Measurements from ENCODE around the gene SIGLEC5. TPM values are rescaled to one million over a fixed set of nuclear protein-coding genes. Genes with fewer than 3 reads are reported as not detected.

SIGLEC5 gene
- total and polyA plus RNA-seq, 2 of the 13 experiments (the other 11 are each of a cell fraction or from before 2014, with no cell fraction given) = not detected

DNA sequence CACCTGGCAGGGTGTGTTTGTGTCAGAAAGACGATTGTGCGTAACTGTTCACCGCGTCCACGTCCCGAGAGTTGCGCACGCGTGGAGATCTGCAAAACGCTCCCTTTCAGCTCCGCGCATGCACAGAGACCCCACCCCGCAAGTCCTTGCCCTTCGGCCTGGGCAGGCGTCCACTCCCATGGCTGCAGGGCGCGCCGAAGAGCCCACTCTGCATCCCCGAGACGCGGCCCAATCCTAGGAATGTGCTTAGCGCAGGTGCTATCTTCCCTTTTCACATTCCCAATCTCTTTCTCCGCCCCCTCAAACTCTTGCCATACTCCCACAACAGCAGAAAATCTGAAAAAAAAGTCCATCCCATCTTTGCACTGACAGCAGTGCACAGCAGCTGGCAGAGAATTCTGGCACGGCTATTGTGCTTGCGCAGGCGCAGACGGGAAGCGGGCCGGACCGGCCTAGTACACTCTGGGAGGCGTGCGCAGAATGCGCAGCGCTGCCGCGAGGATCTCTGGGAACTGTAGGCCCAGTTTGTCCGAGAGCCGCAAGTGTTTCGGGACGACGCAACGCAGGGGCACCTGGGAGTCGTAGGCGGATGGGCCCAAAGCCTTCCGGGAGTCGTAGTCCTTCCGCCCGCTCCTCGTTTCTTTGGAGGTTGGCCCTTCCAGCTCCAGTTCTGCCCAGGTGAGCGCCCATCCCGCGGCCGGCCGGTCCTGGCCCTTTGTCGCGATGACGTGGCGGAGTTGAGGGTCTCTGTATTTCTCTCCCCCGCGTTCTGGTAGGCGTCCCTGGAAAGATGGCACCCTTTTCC lies 36.0 kb downstream of the SIGLEC5 start (continued):
- TF ChIP-seq, protein P1, sequence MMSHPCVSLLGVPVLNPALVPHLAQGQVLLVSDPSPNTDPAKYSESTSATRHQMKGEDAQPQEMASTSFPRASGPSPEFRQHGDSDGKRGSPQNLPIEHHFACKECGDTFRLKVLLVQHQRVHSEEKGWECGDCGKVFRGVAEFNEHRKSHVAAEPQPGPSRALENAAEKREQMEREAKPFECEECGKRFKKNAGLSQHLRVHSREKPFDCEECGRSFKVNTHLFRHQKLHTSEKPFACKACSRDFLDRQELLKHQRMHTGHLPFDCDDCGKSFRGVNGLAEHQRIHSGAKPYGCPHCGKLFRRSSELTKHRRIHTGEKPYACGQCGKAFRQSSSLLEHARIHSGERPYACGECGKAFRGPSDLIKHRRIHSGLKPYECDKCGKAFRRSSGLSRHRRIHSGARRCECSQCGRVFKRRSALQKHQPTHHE (CRISPR knock-in tag; IDR thresholded peaks at IDR 0.05; ENCODE audit: borderline replicate concordance) = no peak
- TF ChIP-seq ZNF703 (CRISPR knock-in tag; IDR thresholded peaks at IDR 0.05; ENCODE audit: borderline replicate concordance) = no peak
- TF ChIP-seq NR2F1 (CRISPR knock-in tag; IDR thresholded peaks at IDR 0.05) = no peak
- TF ChIP-seq, protein P2, sequence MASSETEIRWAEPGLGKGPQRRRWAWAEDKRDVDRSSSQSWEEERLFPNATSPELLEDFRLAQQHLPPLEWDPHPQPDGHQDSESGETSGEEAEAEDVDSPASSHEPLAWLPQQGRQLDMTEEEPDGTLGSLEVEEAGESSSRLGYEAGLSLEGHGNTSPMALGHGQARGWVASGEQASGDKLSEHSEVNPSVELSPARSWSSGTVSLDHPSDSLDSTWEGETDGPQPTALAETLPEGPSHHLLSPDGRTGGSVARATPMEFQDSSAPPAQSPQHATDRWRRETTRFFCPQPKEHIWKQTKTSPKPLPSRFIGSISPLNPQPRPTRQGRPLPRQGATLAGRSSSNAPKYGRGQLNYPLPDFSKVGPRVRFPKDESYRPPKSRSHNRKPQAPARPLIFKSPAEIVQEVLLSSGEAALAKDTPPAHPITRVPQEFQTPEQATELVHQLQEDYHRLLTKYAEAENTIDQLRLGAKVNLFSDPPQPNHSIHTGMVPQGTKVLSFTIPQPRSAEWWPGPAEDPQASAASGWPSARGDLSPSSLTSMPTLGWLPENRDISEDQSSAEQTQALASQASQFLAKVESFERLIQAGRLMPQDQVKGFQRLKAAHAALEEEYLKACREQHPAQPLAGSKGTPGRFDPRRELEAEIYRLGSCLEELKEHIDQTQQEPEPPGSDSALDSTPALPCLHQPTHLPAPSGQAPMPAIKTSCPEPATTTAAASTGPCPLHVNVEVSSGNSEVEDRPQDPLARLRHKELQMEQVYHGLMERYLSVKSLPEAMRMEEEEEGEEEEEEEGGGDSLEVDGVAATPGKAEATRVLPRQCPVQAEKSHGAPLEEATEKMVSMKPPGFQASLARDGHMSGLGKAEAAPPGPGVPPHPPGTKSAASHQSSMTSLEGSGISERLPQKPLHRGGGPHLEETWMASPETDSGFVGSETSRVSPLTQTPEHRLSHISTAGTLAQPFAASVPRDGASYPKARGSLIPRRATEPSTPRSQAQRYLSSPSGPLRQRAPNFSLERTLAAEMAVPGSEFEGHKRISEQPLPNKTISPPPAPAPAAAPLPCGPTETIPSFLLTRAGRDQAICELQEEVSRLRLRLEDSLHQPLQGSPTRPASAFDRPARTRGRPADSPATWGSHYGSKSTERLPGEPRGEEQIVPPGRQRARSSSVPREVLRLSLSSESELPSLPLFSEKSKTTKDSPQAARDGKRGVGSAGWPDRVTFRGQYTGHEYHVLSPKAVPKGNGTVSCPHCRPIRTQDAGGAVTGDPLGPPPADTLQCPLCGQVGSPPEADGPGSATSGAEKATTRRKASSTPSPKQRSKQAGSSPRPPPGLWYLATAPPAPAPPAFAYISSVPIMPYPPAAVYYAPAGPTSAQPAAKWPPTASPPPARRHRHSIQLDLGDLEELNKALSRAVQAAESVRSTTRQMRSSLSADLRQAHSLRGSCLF (CRISPR knock-in tag; IDR thresholded peaks at IDR 0.05; ENCODE audit: borderline replicate concordance) = no peak
- TF ChIP-seq GZF1 (CRISPR knock-in tag; IDR thresholded peaks at IDR 0.05) = no peak
- TF ChIP-seq ZMAT3 (CRISPR knock-in tag; conservative IDR thresholded peaks at IDR 0.05) = no peak
- no peak for TF ChIP-seq KLF15 (CRISPR knock-in tag; IDR thresholded peaks at IDR 0.05; ENCODE audit: borderline replicate concordance)
- TF ChIP-seq, protein P3, sequence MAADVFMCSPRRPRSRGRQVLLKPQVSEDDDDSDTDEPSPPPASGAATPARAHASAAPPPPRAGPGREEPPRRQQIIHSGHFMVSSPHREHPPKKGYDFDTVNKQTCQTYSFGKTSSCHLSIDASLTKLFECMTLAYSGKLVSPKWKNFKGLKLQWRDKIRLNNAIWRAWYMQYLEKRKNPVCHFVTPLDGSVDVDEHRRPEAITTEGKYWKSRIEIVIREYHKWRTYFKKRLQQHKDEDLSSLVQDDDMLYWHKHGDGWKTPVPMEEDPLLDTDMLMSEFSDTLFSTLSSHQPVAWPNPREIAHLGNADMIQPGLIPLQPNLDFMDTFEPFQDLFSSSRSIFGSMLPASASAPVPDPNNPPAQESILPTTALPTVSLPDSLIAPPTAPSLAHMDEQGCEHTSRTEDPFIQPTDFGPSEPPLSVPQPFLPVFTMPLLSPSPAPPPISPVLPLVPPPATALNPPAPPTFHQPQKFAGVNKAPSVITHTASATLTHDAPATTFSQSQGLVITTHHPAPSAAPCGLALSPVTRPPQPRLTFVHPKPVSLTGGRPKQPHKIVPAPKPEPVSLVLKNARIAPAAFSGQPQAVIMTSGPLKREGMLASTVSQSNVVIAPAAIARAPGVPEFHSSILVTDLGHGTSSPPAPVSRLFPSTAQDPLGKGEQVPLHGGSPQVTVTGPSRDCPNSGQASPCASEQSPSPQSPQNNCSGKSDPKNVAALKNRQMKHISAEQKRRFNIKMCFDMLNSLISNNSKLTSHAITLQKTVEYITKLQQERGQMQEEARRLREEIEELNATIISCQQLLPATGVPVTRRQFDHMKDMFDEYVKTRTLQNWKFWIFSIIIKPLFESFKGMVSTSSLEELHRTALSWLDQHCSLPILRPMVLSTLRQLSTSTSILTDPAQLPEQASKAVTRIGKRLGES (CRISPR knock-in tag; IDR thresholded peaks at IDR 0.05; ENCODE audit: borderline replicate concordance) = no peak
- no peak for TF ChIP-seq GPN1 (CRISPR knock-in tag; IDR thresholded peaks at IDR 0.05; ENCODE audit: borderline replicate concordance)
- TF ChIP-seq, protein P4, sequence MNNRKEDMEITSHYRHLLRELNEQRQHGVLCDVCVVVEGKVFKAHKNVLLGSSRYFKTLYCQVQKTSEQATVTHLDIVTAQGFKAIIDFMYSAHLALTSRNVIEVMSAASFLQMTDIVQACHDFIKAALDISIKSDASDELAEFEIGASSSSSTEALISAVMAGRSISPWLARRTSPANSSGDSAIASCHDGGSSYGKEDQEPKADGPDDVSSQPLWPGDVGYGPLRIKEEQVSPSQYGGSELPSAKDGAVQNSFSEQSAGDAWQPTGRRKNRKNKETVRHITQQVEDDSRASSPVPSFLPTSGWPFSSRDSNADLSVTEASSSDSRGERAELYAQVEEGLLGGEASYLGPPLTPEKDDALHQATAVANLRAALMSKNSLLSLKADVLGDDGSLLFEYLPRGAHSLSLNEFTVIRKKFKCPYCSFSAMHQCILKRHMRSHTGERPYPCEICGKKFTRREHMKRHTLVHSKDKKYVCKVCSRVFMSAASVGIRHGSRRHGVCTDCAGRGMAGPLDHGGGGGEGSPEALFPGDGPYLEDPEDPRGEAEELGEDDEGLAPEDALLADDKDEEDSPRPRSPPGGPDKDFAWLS (CRISPR knock-in tag; IDR thresholded peaks at IDR 0.05; ENCODE audit: borderline replicate concordance) = no peak
- no peak for TF ChIP-seq SIN3A (IDR thresholded peaks at IDR 0.05; ENCODE audit: borderline replicate concordance, low read depth, low read length)
- TF ChIP-seq FOXA1 (IDR thresholded peaks at IDR 0.05) = no peak
- no peak for TF ChIP-seq FOXA1 (CRISPR knock-in tag; IDR thresholded peaks at IDR 0.05)
- TF ChIP-seq U2AF1 (optimal IDR thresholded peaks at IDR 0.05; ENCODE audit: low read depth, low read length) = no peak
- no peak for TF ChIP-seq ZMYM2 (CRISPR knock-in tag; IDR thresholded peaks at IDR 0.05)
- TF ChIP-seq, protein P5, sequence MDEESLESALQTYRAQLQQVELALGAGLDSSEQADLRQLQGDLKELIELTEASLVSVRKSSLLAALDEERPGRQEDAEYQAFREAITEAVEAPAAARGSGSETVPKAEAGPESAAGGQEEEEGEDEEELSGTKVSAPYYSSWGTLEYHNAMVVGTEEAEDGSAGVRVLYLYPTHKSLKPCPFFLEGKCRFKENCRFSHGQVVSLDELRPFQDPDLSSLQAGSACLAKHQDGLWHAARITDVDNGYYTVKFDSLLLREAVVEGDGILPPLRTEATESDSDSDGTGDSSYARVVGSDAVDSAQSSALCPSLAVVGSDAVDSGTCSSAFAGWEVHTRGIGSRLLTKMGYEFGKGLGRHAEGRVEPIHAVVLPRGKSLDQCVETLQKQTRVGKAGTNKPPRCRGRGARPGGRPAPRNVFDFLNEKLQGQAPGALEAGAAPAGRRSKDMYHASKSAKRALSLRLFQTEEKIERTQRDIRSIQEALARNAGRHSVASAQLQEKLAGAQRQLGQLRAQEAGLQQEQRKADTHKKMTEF (CRISPR knock-in tag; IDR thresholded peaks at IDR 0.05) = no peak
